Activated T-cell treated with anti-CD3 and anti-CD28 coated beads, Interleukin-2, amount 50 U/mL, for 48 hours (primary cell): ENCODE data around the gene PITX3.
A peak's percentile ranks its signal among the peaks of the same experiment; 100 is the strongest.
"Not testable (repeated sequence)": the region's sequence is repeated elsewhere in the genome, so short reads cannot be mapped to it uniquely, and the experiment has no call there.

Experiments used
- DNase-seq, 2 experiments: peaks; one replicate each; pipeline ENCODE4 v3.0.0-alpha.2; 2020

PITX3 gene

GRCh38 chr10:102225646-102226541, 15.4 kb downstream of the PITX3 start, which contains the start of gene ELOVL3:
TSS of gene ELOVL3 (plus strand) at chr10:102226299. CDS start at chr10:102226549, 250 bp downstream.
- peak; percentile 90 to 92 for DNase-seq

GRCh38 chr10:102222797-102223196, 18.5 kb downstream of the PITX3 start:
- no peak for DNase-seq

GRCh38 chr10:102220612-102221011, 20.7 kb downstream of the PITX3 start:
- DNase-seq: no peak

- no peak for DNase-seq
Measured at GRCh38 chr10:102219370-102219769, 21.9 kb downstream of the PITX3 start.

GRCh38 chr10:102213599-102213998, 27.7 kb downstream of the PITX3 start:
- DNase-seq: not testable (repeated sequence)

- no peak for DNase-seq
Measured at GRCh38 chr10:102211615-102212299, 29.6 kb downstream of the PITX3 start.

GRCh38 chr10:102208311-102209035, 32.8 kb downstream of the PITX3 start:
- DNase-seq: no peak

GRCh38 chr10:102202386-102202785, 38.9 kb downstream of the PITX3 start:
- DNase-seq: no peak

GRCh38 chr10:102200751-102201640, 40.3 kb downstream of the PITX3 start:
- DNase-seq: no peak

- DNase-seq: no peak
Measured at GRCh38 chr10:102198027-102198426, 43.3 kb downstream of the PITX3 start.

- peak in 1 of 2 experiments; percentile 32 for DNase-seq
Measured at GRCh38 chr10:102196893-102197292, 44.4 kb downstream of the PITX3 start.

- DNase-seq: no peak
Measured at GRCh38 chr10:102195296-102195870, 45.9 kb downstream of the PITX3 start.

GRCh38 chr10:102191956-102192355, 49.4 kb downstream of the PITX3 start:
- DNase-seq: no peak

- DNase-seq: not testable (repeated sequence)
Measured at GRCh38 chr10:102188941-102189898, 52.1 kb downstream of the PITX3 start.

- DNase-seq: no peak
Measured at GRCh38 chr10:102188298-102188940, 52.9 kb downstream of the PITX3 start.

GRCh38 chr10:102185811-102186527, 55.3 kb downstream of the PITX3 start:
- DNase-seq: no peak

- no peak for DNase-seq
Measured at GRCh38 chr10:102185272-102185671, 56.0 kb downstream of the PITX3 start.

- DNase-seq: no peak
Measured at GRCh38 chr10:102184606-102185005, 56.7 kb downstream of the PITX3 start.
